ENCODE measurements around the gene LHX4.

Gene LHX4

DNA sequence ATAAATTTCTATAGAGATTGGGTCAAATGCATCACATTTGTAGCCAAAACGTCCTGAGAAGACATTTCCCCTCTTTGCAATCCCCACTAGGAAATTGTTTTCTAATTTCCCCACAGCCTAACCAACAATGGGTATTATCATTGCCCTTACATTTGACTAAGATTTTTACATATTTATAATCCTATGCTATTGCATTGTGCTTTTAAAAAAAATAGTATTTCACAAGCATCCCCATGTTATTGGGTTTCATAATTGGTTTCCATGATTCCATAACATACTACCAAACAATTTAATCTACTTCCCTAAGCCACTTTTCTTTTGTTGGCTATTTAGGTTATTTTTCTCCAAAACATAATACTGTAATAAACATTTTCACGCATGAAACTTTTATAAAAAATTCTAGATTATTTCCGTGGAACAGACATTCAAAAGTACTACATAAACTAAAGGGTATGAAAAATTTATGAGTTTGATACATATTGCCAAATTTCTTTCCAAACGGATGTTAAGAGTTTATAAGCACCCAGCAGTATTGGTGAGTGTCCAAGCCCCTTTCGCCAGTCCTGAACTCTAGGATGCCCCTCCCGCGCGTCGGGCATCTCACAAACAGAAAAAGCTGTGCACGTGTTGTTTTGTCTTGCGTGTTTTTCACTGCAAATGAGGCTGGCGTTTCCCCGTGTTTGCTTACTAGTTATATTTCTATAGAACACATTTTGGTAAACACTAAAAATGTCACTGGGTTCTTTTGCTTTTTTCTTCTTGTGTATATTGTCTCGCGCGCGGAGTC, 2.0 kb upstream of the LHX4 start:
- no peak for DNase-seq (ENCODE audit: low spot score)

DNA sequence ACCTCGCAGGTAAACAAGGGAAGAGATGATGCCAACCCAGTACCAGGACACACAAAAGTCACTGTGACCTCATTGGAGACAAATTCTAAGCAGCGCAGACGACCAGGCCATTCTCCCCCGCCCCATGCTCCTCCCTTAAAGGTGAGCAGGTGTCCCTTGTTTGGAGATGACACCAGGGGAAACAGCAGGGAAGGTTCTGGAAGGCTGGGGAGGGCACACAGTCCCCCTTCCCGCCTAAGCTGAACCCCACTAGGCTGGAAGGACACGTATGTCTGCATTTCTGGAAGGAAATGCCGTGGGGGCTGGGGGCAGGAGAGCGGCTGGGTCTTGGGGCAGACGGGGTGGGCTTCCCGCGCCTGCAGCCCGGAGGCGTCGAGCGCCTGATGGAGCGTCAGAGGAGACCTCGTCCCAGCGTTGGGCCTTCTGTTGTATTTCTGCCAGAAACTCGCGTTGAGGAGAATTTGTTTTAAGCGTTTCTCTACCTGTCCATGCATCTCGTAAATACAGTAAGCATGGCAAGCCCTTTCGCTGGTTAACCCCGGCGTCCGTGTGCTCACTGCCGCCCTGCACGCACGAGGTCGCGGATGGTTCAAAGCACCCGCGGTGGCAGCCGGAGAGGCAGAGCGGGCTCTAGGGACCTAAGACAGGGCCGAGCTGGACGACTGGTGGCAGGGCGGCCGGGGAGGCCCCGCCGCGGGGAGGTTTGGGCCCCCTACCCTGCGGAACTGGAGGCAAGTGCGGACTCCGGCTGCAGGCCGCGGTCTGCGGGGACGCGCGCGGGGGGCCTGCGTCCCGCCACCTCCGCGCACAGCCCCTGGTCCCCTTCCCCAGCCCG, 1.2 kb upstream of the LHX4 start:
- DNase-seq (ENCODE audit: low spot score), result no peak

DNA sequence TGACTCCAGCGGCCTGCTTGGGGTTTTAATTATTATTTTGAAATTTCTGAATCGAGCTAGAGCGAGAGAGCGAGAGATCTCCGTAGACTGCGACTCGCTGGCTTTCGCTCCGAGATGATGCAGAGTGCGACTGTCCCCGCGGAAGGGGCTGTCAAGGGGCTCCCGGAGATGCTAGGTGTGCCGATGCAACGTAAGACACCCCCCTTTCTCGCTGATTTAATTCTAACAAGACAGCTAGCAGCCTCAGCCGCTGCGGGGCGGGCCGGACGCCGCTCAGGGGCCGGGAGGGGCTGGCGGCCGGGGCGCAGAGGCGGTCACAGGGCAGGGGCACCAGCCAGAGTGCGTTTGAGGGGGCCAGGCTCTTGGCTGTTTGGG, 339 bp downstream of the LHX4 start:
- DNase-seq (ENCODE audit: low spot score), result no peak

DNA sequence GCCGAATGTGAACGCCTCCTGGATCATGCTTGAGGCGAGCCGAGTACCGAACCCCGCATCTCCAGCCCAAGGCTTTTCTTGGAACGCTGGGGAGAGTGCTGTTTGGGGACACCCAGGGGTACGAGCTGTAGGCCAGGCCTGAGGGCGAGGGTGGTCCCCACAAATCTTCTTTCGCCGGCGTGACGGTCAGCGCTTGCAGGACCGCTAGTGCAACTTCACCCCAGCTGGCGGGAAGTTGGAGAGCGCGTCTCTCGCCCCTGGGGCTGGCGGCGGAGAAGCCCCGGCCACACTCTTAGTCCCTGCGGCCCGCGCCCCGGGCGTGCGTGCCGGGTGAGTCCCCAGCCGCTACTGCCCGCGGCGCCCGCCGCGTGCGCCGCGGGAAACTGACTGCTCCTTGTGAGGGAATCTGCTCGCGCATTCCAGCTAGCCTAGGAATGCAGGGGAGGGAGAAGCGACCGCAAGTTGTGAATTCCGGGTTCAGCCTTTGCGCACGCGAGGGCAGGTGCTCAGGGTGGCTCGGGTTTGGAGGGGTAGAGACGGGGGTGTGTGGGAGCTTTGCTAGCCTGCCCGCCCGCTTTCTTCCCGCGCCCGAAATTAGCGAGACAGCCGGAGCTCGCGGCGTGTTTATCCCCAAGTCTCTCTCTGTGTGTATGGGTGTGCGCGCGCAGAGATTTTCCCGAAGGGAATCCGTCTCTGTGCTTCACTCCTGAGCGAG, 884 bp downstream of the LHX4 start:
- DNase-seq (ENCODE audit: low spot score), result no peak

DNA sequence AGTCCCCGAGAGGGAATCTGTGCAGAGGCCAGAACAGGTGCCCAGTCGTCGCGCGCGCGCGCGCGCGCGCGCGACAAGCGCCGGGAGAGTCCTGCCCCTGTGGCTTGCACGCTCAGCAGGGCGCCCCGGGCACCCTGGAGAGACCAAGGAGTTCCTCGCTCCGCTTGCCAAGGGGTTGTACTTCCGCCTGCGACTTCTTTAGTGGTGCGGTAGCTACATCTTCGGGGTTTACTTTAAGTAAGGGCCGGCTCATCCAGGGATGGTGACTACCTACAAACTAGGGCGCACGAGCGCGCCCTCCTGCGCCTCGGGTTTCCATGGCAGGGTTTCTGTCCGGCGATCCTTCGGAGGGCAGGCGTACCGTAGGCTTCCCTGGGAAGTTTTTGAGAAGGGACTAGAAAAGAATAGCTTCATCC, 1.4 kb downstream of the LHX4 start:
- no peak for DNase-seq (ENCODE audit: low spot score)

DNA sequence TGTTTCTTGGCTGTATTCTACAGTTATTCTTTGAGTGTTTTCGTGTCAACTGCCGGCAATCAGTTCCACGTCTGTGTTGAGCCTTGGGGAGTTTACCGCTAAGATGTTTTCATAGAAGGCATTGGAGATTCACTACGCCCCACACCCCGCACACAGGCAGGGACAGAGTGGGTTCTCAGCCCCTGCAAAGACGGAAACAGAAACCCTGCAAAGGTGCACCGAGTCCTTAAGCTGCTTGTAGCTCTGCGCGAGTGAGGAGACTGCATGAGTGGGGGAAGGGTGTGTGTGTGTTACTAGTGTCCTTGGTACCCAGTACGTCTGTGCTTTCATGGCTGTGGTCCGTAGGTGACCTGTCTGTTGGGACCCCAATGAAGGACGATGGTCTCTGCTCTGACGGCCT, 1.9 kb downstream of the LHX4 start:
- no peak for DNase-seq (ENCODE audit: low spot score)

DNA sequence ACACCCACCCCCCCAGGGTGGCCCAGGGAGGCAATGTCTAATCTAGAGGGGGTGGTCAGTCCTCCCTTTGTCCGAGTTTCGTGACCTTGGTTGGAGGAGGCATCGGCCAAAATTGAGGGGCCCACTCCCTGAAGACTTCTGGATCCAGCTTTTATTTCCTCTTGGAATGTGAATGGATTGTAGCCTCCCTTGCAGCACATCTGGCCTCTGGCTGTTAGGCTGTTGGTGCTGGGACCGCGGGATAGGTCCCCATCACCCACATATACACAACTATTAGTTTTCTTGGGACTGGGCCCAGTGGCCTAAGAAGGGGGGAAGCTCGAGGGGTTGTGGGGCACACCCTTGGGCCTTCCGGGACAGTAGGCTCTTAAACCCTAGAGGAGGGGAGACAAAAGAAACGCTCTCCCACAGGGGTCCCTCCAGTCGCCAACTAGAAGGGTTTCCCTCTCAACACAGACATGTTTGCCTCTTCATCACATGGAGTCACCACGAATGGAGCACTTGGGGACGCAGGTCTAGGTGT, 2.5 kb downstream of the LHX4 start:
- no peak for DNase-seq (ENCODE audit: low spot score)

DNA sequence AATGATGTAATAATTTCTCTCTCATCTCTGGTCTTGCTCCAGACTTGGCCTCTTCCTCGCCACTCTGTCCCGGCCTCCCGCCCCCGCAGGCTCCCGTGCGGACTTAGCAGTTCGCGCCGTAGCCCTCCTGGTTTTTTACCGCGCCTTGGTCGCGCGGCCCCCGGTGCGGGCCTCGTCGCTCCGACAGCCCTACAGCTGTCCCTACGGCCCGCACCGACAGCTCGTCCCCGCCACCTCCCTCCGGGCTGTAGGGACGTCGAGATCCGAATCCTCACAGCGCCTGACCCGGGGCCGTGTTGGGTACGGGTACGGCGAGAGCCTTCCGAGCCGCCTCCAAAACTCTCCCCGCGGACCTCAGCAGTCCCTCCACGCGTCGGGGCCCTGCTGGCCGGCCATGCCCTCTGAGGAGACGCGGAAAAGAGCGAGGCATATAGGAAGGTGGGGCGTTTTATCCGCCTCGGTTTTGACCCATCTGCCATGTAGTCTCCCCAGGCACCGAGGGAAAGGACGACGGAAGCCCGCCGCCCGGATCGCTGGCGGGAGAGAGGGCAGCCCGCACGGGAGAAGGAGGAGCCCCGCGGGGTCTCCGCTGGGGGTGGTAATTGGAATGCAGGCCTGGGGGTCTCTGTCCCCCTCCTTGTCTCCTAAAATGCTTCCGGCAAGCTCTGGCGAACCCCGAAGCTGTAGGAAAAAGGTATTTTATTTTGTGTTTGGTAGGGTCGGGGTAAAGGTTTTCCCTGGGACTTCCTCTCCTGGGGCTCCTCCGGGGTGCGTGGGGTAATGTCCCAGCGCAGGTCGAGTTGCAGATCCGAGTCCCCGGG, 3.3 kb downstream of the LHX4 start:
- DNase-seq (ENCODE audit: low spot score), result no peak

DNA sequence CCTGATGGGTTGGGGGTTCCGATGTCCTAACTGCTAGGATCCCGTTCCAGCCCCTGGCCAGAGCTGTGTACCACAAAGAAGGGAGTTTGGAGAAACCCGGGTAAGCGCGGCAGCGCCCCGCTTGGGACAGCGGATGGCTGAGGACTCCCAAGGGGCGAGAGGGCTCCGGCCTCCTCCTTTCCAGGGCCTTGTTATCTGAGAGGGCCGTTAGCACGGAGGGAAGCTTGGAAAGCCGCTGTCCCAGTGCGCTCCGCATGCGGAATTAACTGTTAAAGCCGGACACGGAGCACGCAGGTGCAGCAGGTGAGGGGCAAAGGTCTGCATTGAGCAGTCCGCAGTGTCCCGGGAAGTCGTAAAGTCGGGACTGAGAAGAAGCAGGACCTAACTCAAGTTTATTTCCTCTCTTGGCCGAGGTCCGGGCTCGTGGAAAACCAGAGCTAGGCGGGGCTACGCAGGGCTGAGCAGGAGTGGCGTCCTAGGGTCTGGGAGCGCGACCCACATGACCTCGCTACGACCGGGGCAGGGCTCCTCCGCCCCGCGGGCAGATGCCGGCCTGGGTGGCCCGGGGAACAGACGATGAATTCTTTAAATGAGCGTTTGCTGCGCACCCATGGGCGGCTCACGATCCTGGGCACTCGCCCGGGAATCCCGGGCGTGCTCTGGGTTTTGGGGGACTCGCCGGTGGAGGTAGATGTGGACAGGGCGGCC, 4.5 kb downstream of the LHX4 start:
- no peak for DNase-seq (ENCODE audit: low spot score)

DNA sequence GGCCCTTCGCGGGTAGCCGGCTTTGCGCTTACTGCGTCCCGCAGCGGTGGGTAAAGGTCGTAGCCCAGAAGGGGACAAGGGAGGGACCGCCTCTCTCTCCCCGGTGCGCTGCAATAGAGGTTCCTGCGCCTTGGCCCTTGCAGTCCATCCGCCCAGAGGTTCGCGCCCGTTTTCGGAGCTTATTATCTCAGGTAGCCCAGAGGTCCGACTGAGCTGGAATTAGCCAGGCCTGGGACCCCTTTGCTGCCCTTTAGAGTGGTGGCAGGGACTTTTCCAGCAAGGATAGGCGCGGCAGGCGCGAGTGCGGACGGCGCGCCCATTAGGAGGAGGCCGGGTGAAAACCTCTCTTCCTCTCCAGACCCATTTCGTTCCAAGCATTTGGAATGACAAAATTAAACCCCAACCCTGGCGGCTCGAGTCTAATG, 5.0 kb downstream of the LHX4 start:
- no peak for DNase-seq (ENCODE audit: low spot score)

DNA sequence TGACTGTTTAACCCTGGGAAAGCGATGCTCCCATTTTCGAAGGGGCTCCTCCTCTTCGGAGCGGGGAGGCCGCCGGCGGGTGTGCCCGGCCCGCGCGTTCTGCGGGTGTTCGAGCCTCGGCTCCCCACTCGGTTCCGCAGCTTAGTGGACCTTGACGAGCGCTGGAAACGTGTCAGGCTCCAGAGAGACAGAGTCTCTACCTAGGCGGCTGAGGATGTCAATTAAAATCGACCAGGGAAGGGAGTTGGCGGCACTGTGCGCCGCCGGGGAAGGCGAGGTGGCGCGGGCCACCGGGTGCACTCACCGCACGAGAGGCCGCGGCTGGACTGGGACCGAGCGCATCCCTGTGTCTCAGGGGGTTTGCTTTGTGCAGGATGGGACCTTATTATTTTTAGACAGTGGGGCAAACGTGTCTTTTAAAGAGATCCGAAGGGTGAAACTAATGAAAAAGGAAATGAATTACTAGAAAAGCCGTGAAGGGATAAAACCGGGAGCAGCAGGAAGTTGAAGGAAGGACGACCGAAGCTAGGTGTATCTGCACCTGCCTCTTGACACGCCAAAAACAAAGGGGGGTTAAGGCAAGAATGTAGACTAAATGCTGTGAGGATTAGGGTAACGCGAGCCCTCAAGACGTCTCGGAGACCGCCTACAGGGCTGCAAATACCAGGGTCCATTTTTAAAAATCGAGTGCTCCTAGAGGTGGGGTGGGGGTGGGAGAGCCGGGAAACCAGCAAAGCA, 5.6 kb downstream of the LHX4 start:
- no peak for DNase-seq (ENCODE audit: low spot score)

DNA sequence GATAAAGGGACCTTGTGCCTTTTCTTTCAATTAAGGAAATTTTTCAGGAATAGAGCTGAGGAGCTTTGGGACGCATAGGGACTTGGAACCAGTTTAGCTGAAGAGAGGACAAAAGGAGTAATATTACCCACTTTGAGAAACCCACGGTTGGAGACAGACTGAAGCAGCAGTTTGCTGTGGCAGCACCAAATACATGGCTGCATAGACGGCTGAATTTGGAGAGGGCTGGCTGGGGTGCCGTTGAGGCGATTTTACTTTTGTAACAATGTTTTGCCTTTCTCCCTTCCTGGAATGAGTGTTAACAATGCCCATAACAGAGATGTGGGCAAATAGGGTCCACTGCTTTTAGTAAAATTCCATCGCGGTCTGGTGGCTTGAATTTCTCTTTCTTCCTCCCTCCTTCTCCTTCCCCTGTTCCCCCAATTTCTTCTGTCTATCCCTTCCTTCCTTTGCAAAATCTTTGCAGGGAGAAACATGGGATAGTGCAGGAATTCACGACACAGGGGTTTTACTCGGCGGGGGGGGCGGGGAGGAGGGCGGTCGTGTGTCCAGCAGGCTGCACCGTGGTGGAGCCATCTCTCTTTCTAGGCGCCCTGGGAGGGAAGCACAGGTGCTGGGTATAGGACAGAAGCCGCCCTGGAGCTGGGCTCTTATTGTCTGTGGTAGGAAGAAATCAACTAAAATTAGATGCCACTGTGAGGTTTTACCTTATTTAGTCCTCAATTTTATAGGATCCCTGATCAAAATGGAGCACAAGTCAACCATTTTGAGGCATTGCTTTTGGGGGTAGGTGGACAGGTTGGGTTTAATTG, 6.8 kb downstream of the LHX4 start:
- no peak for DNase-seq (ENCODE audit: low spot score)

DNA sequence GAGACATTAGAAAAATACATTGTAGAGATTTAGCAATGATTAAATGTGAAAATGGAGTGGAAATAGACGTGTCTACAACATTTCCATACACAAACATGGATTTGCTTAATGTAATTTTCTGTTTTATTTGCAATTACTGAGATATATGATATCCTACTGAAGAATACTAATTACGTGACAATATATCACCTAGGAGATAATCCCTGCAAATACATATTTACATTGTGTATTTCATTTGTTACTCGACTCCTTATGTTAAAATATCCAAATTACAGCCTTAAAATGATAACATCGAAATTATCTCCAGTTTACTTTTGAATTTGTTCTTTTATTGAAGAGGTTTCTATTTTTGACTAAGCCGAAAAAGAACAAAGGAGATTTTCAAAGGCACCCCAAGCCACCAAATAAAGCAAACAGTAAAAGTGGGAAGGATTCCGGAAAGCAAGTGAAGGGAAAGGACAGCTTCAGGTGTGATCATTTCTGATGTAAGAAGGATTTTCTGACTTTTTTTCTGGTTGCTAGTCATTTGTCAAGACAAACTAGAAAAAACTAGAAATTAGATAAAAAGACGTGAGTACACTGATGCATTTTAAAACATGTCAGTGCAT, 7.9 kb downstream of the LHX4 start:
- DNase-seq (ENCODE audit: low spot score), result no peak

DNA sequence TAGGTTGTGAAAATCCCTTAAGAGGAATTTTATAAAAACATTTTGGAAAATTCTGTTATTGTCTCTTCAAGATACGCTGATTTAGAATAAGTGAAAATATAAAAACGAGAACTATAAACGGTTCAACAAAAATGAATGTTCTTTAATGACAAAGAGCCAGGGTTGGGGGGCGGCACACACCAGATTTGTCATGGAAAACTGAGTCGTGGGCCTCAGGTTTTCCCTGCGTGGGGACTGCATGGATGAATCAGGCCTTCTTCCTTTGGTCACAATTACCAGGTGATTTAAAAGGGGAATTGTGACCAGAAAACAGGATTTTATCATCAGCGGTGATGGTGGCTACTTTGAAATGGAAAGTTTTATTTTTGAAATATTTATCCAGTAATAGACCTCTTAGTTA, 8.6 kb downstream of the LHX4 start:
- DNase-seq (ENCODE audit: low spot score), result no peak

DNA sequence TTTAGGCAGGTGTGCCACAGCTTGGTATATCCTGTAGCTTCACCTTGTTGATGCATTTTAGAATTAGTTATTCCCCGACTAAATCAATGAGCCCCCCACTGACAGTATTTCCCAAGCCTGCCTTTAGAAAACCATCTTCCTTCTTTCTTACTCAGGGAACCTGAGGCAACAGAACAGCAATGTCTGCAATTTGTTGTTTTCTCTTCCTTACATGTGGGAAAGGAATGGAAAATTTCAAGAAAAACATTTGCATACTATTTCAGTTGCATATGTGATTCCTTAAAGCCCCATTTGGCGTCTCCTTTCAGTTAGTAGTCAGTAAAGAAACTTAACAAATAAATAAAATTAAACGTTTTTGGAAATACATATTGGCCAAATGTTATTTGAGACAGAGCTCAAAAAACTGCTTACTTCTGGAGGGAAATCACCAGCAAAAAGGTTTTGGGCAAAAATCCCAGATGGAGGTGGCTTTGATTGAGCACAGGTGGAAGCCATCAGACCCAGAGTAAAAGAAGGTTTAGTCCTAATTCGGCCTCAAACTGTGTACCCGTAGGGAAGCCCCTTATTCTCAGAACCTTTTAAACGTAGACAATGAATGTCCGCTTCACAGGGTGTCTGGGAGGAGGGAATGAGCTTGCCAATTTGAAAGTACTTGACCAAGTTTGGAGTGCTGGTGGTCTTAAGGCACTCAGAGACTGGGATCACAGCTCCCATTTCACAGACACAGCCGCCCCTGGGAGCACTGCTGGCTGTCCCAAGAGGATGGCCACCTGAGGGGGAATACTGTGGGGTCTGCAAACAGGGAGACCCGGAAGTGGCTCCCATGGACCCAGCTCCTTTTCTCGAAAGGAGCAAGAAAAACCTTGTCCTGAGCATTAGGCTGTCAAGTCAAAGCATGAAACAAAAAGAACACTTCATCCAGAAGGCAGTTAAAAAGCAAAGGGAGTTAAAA, 9.4 kb downstream of the LHX4 start:
- no peak for DNase-seq (ENCODE audit: low spot score)

DNA sequence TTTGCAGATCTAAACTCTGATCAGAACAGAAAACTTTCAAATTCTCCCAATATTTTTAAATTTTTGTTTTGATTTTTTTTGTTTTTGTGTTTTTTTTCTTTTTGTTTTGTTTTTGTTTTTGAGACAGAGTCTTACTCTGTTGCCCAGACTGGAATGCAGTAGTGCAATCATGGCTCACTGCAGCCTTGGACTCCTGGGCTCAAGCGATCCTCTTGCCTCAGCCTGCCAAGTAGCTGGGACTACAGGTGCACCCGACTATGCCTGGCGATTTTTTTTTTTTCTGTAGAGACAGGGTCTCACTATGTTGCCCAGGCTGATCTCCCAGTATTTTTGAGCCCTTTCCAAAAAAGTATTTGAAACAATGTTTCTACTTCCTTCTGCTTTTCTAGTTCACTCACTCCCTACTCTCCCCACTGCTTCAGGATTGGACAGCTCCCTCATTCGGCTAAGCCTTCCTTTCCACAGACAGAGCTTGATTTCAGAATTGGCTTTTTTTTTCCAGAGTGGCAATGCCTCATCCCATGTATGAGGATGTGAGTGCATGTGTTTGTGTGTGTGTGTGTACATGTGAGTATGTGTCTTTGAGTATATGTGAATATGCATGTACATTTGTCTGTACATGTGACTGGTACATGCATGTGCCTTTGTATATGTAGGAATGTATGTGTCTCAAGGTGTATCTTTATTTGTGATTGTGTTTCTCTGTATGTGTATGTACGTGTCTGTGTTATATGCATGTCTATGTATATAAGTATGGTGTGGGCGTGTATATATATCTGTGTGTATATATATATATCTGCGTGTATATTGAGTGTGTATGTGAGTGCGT, 11.9 kb downstream of the LHX4 start:
- no peak for DNase-seq (ENCODE audit: low spot score)

Measured in CD4-positive, alpha-beta T cell treated with Interleukin-2 at 100 ng/mL for 4 hours (primary cell).